ENCODE data around the gene ABTB1.

Gene ABTB1

DNA sequence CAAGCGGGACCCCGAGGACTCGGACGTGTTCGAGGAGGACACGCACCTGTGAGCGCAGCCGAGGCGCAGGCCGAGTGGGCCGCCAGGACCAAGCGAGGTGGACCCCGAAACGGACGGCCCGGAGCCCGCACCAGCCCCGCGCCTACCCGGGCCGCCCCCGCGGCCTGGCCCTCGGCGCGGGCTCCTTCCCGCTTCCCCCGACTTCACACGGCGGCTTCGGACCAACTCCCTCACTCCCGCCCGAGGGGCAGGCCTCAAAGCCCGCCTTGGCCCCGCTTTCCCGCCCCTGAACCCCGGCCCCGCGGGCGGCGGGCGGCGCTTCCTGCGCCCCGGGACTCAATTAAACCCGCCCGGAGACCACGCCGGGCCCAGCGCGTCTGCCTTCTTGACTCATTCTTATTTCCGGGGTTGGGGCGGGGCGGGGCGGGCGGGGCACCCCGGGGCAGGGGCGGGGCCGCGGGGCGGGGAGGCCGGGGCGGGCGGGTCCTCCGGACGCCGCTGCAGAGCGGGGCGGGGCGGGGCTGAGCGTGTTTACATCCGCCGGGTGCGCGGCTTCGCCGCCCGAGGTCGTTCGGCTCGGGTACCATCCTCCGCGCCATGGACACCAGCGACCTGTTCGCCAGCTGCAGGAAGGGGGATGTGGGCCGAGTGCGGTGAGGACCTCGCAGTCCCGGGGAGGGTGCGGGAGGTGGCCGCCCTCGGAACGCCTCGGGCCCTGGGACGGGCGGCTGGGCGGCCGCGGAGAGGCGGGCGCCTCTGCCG is at the start of gene ABTB1:
Gene ABTB1 (plus strand): TSS at position 524 of the 762 bp plus-strand sequence. CDS start 74 bp downstream, at position 598.
- peak; percentile 91 for DNase-seq

DNA sequence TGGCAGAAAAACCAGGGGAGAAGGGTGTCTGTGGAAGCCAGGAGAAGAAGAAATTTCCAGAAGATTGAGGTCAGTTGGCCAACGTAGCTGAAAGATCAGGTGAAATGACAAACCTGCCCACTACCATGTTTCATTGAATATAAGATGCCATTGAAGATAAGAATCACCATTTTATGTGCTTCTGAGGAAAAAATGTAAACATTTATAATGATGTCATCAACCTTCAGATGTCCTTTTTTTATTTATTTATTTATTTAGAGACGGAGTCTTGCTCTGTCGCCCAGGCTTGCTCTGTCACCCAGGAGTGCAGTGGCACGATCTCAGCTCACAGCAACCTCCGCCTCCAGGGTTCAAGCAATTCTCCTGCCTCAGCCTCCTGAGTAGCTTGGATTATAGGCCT is 48.7 kb upstream of the ABTB1 start:
- DNase-seq: no peak

- DNase-seq: no peak
Measured at GRCh38 chr3:127625821-127626220, 46.9 kb upstream of the ABTB1 start.

GRCh38 chr3:127628426-127628787 is 44.3 kb upstream of the ABTB1 start:
- no peak for DNase-seq

DNA sequence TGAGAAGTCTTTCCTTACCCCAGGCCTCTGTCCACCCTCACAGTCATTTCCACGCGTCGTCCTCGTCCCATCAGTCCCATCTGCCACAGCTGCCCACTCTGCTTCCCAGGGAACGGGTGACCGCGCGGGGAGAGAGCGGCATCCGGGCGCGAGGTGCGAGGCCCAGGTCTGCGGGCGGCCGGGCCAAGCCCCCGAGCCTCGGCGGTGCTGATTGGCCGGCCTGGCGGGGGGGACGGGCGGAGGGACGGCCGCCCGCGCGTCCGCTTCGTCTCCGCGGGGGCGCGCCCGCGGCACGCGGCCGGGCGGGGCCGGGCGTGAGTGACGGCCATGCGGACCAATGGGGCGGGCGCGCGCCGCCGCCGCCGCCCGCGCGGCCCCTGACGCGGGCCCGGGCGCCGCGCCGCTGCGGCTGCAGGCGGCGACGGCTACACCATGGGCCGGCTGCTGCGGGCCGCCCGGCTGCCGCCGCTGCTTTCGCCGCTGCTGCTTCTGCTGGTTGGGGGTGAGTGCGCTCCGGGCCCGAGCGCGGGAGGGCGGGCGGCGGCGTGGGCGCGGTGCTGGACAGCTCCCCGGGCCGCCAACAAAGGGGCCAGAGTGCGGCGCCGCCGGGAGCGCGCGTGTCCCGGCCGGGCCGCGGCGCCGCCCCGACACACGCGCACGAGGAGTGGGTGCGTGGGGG is 43.8 kb upstream of the ABTB1 start, which contains the start of gene PODXL2:
Gene PODXL2 (plus strand): TSS at position 398 of the 679 bp plus-strand sequence. CDS start 35 bp downstream, at position 433.
- DNase-seq: peak; percentile 38

- peak; percentile 44 for DNase-seq
Measured at GRCh38 chr3:127629467-127630403, 43.0 kb upstream of the ABTB1 start.

DNA sequence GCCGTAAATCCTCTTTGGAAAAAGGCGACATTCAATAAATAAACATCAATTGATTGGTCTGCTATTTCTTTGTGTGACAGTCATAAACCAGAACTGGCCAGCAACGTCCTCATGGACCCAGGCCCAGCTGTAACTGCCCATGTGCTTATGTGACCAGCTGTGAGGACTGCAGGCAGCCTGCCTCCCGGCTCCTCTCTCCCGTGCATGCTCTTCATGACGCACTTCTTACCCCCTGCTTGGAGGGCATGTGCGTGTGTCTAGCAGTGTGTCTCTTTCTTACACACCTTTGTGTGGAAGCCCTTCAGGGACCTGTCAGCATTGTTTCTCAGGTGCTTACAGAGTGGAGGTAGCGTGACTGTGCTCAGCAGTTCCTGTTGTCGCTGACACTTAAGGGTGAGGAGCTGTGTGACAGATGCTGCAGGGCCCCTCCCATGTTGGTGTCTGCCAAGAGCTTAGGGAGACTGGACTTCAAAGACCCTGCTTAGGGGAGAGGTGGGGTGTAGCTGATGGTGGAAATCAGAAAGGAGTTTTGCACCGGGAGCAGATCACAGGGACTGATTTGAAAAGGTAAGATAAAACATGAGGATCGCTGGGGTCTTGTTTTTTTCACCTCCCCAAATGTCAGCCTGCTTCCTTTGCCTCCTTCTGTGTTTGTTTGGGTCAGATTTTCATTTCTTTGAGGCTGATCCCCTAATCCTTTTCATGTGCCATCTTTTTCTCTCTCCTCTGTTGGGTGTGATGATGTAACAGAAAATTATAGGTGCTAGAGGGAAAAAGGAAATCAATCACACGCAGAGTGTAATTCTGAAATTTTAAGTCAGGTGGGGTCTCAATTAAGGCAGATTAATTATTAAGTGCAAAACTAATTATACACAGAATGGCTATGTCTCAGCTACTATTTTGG is 41.7 kb upstream of the ABTB1 start:
- DNase-seq: no peak

DNA sequence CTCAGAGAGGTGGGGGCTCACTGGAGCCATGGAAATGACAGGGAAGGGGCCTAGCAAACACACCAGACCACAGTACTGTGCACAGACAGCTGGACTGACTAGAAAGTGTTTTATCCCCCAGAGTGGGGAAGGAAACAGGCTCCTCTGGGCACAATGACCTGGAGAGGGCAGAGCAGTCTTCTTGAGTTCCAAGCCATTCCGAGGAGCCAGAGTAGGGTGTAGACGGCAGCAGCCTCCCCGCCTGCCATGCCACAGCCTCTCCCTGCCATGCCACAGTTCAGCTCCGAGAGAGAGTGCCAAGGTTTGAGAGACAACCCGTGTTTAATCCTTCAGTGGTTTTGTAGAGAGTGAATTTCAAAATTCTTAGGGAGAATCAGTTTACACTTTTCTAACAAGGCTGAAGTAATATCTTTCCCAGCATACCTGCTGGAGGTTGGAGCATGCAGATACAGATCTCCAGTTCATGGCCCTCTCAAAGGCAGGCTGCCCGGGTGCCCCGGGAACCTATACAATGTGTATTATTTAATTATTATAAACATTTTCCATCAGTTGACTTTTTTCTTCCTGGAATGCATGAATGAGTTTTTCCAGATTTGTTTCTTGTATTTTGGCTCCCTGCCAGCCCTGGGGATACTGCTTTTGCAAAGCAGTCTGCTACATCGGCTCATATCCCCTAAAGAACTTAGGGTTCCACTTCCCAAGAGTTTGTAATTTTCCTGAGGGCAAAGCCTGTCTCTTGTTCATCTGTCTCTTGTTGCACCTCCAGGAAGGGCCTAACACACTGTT is 40.5 kb upstream of the ABTB1 start:
- DNase-seq: no peak

DNA sequence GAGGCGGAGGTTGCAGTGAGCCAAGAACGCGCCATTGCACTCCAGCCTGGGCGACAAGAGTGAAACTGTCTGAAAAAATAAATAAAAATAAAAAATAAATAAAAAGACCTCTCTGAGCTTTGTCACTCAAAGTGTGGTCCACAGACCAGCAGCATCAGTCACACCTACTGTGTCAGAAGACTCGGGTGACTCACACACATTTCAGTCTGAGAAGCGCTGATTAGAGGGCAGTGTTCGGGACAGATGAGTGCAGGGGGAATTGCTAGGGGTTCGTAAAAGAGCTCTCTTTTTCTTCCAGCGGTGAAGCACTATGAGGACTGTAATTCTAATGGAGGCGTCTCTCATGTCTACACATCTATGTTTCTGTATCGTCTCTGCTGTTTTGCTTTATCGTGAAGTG is 38.1 kb upstream of the ABTB1 start:
- no peak for DNase-seq

GRCh38 chr3:127637546-127637945 is 35.2 kb upstream of the ABTB1 start:
- no peak for DNase-seq

DNA sequence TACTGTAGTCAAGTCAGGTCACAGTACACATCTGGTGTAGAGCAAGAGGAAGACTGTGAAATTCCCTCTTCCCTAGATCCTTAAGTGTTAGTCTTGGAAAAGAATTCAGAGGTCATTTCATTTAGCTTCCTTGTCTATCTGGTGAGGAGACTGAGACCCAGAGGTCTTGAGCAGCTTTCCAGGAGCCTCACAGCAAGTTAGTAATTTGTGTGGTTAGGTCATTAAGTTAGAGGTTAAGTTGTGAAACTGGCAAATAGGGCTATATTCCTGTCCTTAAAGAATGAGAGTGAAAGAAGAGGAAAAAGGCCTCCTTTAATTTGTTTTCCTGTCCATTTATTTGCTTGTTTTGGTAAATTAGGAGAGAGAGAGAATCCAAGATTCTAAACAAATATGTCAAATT is 34.8 kb upstream of the ABTB1 start:
- DNase-seq: no peak

DNA sequence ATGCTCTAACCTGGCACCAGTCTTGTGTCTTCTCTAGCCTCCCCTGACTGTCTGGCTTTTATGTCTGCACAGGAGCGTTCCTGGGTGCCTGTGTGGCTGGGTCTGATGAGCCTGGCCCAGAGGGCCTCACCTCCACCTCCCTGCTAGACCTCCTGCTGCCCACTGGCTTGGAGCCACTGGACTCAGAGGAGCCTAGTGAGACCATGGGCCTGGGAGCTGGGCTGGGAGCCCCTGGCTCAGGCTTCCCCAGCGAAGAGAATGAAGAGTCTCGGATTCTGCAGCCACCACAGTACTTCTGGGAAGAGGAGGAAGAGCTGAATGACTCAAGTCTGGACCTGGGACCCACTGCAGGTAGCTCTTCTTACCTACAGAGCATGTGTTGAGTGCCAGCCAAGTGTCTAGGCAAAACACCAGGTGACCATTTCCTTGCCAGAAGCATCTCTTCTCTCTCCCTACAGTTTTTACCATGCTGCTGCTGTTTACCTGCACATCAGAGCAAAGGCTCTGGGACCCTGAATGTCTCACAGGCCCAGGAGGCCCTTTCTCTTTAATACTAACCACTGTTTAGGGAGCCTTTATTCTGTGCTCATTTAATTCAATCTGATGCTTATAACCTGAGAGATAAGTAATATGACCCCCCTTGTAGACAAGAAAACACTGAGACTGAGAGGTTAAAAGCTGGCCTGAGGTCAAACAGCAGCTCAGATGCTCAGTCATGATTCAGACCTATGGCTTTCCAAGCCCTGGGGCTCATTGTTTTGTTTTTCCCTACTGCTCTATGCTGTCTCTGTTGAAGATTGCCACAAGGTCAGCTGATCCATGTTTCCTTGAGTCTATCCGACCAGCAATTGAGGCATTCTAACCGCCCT is 33.3 kb upstream of the ABTB1 start:
- no peak for DNase-seq

- DNase-seq: no peak
Measured at GRCh38 chr3:127640042-127640355, 32.8 kb upstream of the ABTB1 start.

DNA sequence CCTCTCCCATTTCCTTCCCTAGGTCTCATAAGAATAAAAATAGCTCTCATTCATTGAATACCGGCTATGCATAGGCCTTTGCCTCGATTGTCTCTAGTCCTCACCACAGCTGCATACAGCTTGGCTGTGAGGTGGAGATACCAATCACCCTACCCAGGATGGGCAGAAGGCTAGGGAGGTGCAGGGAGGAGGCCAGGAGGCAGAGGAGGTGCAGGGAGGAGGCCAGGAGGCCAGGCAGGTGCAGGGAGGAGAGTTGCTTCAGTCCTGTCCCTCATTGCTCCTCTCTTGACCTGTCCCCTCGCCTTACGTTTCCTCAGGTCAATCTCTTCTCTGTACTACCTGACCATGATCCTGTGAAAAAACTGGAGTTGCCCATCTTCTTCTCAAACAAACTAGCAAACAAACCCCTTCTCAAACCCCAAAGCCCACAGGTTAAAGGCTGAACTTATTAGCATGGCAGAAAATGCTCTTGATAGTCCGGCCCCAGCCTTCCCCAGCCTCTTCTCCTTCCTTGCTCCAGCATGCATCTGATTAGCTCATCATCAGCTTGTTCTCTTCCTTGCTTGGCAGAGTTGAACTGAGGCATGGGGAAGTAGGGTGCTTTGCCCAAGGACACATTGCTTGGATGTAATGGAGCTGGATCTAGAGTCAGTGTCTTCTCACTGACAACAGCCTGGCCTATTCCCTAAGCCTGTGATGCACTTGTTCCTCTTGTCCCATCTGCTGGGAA is 27.9 kb upstream of the ABTB1 start:
- DNase-seq: no peak

DNA sequence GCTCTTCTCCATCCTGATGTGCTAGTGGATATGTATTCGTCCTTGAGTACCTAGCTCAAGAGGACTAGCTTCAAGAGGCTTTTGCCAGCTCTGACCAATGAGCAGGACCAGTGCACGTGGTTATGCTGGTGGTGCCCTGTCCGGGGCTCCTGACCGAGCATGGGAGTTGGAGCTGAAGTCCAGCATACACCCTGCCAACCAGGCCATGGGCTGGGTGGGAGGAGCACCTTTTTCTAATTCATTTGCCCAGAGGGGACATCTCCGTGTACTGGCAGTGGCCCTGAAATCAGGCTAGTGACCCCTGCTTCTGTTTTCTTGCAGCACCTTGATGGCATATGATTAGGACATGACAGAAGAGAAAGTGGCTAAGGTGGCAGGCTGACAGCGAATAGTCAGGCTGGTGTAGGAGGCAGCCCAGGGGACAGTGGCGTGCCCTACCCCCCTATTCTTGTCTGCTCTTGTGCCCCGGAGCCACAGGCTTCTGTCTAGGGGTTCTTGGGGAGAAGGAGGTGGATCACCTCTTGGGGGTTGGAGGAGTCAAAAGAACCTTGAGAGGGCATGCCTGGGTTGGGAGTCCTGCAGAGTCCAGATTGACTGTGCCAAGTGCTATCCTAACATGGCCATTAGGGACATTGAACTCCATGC is 27.3 kb upstream of the ABTB1 start:
- no peak for DNase-seq

DNA sequence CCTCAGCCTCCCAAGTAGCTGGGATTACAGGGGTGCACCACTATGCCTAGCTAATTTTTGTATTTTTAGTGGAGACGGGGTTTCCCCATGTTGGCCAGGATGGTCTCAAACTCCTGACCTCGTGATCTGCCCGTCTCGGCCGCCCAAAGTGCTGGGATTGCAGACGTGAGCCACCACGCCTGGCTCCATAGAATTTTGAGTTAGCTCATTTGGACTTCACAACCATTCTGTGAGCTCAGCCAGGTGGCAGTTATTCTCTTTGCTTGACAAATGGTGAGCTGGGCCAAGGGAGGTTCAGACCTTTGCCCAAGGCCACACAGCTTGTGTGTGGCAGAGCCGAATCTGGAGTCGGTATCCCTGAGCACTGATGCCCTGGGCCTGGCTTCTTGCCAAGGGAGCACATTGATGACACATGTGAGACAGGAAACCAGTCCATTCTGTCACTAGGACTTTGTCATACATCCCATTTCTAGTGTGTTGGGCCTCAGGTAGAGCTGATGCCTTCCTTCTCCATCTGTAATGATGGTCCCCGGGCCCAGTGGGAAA is 26.2 kb upstream of the ABTB1 start:
- DNase-seq: no peak

GRCh38 chr3:127647166-127647844 is 25.4 kb upstream of the ABTB1 start:
- no peak for DNase-seq

DNA sequence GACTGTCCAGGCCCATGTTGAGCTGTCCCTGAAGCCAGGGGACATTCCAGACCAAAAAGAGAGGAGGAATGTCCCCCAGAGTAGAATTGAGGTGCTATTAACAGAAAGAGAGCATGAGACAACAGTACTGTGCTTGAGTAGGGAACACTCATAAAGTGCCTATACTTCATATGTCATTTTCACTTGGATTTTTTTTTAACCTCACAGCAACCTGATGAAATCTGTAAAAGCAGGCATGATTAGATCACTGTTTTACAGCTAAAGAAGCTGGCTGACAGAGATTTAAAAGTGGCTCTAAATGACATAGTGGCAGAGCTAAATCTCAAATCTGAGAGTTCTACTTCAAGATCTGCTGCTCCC is 24.9 kb upstream of the ABTB1 start:
- no peak for DNase-seq
